Measurements from ENCODE around the gene SLC12A5. TPM values are rescaled to one million over a fixed set of nuclear protein-coding genes. Genes with fewer than 3 reads are reported as not detected.

Gene SLC12A5
- total and polyA plus RNA-seq, 2 donors (not counting 1 experiment from before 2014, with no cell fraction given): 0.27 to 0.50 TPM

DNA sequence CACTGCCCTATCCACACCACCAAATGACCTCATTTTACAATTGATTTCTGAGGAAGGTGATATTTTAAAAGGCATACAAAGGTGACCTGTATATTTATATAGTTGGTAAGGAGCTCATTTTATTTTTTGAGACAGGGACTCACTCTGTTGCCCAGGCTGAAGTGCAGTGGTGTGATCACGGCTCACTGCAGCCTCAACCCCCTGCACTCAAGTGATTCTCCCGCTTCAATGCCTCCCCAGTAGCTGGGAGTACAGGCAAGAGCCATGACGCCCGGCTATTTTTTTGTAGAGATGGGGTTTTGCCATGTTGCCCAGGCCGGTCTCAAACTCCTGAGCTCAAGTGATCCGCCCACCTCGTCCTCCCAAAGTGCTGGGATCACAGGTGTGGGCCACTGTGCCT is 47.8 kb downstream of the SLC12A5 start:
- H3K4me2 ChIP-seq (ENCODE audit: extremely low read depth, insufficient read depth, low read length): no peak overlapping the region
- H3K79me2 ChIP-seq (ENCODE audit: control insufficient read depth, insufficient read depth, low read length): peaks cover 32% of the 10 kb centered on the region
- H4K20me1 ChIP-seq (ENCODE audit: control insufficient read depth, extremely low read depth, insufficient read depth, low read length): no peaks in the 10 kb centered on the region
- H3K36me3 ChIP-seq (ENCODE audit: control insufficient read depth, insufficient read depth, low read length): peaks cover 5% of the 10 kb centered on the region
- H3K9me3 ChIP-seq (ENCODE audit: control insufficient read depth, insufficient read depth, low read depth, low read length): no peaks in the 10 kb centered on the region
- DNase-seq (ENCODE audit: low read depth in 2 of 2): no peak
- TF ChIP-seq, protein P1, sequence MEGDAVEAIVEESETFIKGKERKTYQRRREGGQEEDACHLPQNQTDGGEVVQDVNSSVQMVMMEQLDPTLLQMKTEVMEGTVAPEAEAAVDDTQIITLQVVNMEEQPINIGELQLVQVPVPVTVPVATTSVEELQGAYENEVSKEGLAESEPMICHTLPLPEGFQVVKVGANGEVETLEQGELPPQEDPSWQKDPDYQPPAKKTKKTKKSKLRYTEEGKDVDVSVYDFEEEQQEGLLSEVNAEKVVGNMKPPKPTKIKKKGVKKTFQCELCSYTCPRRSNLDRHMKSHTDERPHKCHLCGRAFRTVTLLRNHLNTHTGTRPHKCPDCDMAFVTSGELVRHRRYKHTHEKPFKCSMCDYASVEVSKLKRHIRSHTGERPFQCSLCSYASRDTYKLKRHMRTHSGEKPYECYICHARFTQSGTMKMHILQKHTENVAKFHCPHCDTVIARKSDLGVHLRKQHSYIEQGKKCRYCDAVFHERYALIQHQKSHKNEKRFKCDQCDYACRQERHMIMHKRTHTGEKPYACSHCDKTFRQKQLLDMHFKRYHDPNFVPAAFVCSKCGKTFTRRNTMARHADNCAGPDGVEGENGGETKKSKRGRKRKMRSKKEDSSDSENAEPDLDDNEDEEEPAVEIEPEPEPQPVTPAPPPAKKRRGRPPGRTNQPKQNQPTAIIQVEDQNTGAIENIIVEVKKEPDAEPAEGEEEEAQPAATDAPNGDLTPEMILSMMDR (conservative IDR thresholded peaks at IDR 0.05 in 1 of 2, IDR thresholded peaks at IDR 0.05 in 1 of 2; ENCODE audit: low read depth in 1 of 2, low read length in 2 of 2): no peak
- no peak overlapping the region for H3K4me3 ChIP-seq (replicated peaks in 1 of 4; ENCODE audit: control extremely low read depth in 1 of 4, insufficient read depth in 1 of 4, low read depth in 3 of 4, low read length in 4 of 4)
- H3K4me1 ChIP-seq (ENCODE audit: control insufficient read depth, extremely low read depth, insufficient read depth, low read length): no peaks in the 10 kb centered on the region
- no peak overlapping the region for H3K27ac ChIP-seq (ENCODE audit: insufficient read depth, low read length)
- no peak overlapping the region for H3K9ac ChIP-seq (ENCODE audit: insufficient read depth, low read length)
- no peaks in the 10 kb centered on the region for H3K27me3 ChIP-seq (ENCODE audit: control insufficient read depth, insufficient read depth, low read length)
- H2AFZ ChIP-seq (ENCODE audit: low read length): no peak overlapping the region

DNA sequence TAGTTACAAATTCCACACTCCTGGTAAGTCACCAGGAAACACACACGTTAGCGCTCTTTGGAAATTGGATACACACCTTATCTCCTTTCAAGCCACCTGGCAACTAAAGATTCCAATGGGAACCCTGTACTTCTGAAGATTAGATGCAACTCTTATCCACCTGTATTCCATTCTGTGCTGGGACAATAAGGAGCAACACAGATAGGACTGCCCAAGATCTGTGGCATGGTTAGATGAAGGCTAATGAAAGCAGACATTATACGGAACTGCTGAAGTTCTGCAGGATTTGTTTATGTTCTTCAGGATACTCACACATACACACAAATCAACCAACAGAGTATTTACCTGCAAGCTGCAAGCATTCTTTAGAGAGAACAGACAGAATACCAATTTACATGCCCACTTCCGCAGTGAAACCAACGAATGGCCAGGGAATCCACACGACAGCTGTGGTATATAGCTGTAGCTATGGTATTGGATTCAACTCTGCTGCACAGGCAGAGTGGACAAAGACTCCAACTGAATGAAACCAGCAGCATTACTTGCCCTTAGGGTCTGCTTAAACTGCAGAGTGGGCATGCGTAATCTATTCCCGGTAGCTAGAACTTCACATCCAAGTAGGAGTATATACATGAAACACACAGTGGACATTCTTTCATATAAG is 48.8 kb downstream of the SLC12A5 start:
- H3K27me3 ChIP-seq (ENCODE audit: control insufficient read depth, insufficient read depth, low read length): no peaks in the 10 kb centered on the region
- no peaks in the 10 kb centered on the region for H3K4me1 ChIP-seq (ENCODE audit: control insufficient read depth, extremely low read depth, insufficient read depth, low read length)
- H3K9ac ChIP-seq (ENCODE audit: insufficient read depth, low read length): no peak overlapping the region
- DNase-seq (ENCODE audit: low read depth in 2 of 2): no peak
- H3K27ac ChIP-seq (ENCODE audit: insufficient read depth, low read length): no peak overlapping the region
- peaks cover 41% of the 10 kb centered on the region for H3K79me2 ChIP-seq (ENCODE audit: control insufficient read depth, insufficient read depth, low read length)
- no peak overlapping the region for H2AFZ ChIP-seq (ENCODE audit: low read length)
- H4K20me1 ChIP-seq (ENCODE audit: control insufficient read depth, extremely low read depth, insufficient read depth, low read length): peaks cover 2% of the 10 kb centered on the region
- peaks cover 5% of the 10 kb centered on the region for H3K36me3 ChIP-seq (ENCODE audit: control insufficient read depth, insufficient read depth, low read length)
- H3K9me3 ChIP-seq (ENCODE audit: control insufficient read depth, insufficient read depth, low read depth, low read length): no peaks in the 10 kb centered on the region
- no peak overlapping the region for H3K4me3 ChIP-seq (replicated peaks in 1 of 4; ENCODE audit: control extremely low read depth in 1 of 4, insufficient read depth in 1 of 4, low read depth in 3 of 4, low read length in 4 of 4)
- TF ChIP-seq, protein P1 (conservative IDR thresholded peaks at IDR 0.05 in 1 of 2, IDR thresholded peaks at IDR 0.05 in 1 of 2; ENCODE audit: low read depth in 1 of 2, low read length in 2 of 2): no peak
- no peak for TF ChIP-seq EZH2 (IDR thresholded peaks at IDR 0.05; ENCODE audit: low read length, missing control alignments)
- no peak overlapping the region for H3K4me2 ChIP-seq (ENCODE audit: extremely low read depth, insufficient read depth, low read length)

DNA sequence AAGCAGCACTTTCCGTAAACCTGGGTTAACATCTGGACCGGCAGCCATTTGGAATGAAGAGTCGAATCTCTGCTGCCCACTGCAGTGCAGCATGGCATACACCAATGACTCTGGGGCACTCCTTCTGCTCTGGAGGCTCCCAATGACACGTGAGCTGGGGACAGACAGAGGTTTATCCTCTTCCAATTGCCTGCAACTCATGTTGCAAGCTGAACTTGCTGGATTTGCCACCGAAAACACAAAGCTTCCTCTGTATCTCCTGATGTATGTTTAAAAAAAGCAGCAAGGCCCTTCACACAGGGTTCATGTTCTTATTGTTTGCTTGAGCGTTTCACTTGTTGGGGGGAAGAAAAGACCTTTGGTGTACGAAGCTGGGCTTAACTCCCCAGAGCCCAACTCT is 49.9 kb downstream of the SLC12A5 start:
- Histone ChIP-seq H3K4me1 (ENCODE audit: control insufficient read depth, extremely low read depth, insufficient read depth, low read length) (peaks cover 2% of the 10 kb centered on the region), H3K36me3 (ENCODE audit: control insufficient read depth, insufficient read depth, low read length) (peaks cover 5% of the 10 kb centered on the region), H2AFZ (ENCODE audit: low read length) (no peak overlapping the region), H4K20me1 (ENCODE audit: control insufficient read depth, extremely low read depth, insufficient read depth, low read length) (peaks cover 9% of the 10 kb centered on the region), H3K9me3 (ENCODE audit: control insufficient read depth, insufficient read depth, low read depth, low read length) (no peaks in the 10 kb centered on the region), H3K79me2 (ENCODE audit: control insufficient read depth, insufficient read depth, low read length) (peaks cover 53% of the 10 kb centered on the region), H3K27ac (ENCODE audit: insufficient read depth, low read length) (no peak overlapping the region), H3K4me2 (ENCODE audit: extremely low read depth, insufficient read depth, low read length) (no peak overlapping the region), H3K27me3 (ENCODE audit: control insufficient read depth, insufficient read depth, low read length) (no peaks in the 10 kb centered on the region), H3K4me3 (replicated peaks in 1 of 4; ENCODE audit: control extremely low read depth in 1 of 4, insufficient read depth in 1 of 4, low read depth in 3 of 4, low read length in 4 of 4) (no peak overlapping the region), H3K9ac (ENCODE audit: insufficient read depth, low read length) (no peak overlapping the region)
- TF ChIP-seq, protein P1 (conservative IDR thresholded peaks at IDR 0.05 in 1 of 2, IDR thresholded peaks at IDR 0.05 in 1 of 2; ENCODE audit: low read depth in 1 of 2, low read length in 2 of 2): no peak
- TF ChIP-seq EZH2 (IDR thresholded peaks at IDR 0.05; ENCODE audit: low read length, missing control alignments): no peak
- DNase-seq (ENCODE audit: low read depth in 2 of 2): no peak
